ENCODE results near the gene TLN1. TPM values are rescaled to one million over a fixed set of nuclear protein-coding genes. Genes with fewer than 3 reads are reported as not detected.

TLN1 gene
- total and polyA plus RNA-seq, 5 donors, result 171 to 375 (median 282) TPM

DNA sequence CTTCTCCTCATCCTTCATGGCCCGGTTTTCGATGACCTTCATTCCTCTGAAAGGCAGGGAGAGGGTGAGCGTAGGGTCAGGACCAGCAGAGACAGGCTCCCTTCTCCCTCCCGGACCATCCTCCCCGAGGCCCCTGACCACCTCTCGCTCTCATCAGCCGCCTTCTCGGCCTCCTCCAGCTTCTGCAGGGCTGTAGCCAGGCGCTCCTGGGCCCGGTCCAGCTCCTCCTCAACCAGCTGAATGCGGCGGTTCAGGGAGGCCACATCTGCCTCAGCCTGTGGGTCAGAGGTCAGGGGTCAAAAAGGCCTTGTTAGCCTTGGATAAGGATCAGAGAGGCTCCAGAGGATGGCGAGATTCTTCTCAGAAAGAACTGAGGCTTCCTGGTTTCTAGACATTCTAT lies 46.5 kb downstream of the TLN1 start:
- ATAC-seq, result no peak

DNA sequence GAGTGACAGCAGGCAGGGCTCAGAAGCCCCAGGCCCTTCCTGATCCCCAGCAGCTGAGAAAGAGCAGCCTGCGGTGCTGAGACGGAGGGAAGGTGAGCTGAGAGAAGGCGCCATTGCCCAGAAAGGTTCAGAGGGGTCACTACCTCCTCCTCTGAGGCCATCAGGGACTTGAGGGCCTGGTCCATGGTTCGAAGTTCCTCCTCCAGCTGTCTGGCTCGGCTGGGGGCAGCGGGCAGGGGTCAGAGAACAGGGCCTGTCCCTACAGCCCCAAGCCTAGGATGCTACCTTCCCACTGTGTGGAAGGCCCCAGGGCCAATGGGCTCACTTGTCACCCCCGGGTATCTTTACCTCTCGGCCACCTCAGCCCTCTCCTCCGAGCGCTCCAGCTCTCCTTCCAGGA lies 47.1 kb downstream of the TLN1 start:
- ATAC-seq (no peak), DNase-seq (peak in 1 of 3 donors; percentile 44)
- WGBS, result 90% methylated on average over 10 of the region's 10 CpGs
- H3K27ac ChIP-seq (ENCODE audit: low read length), result peak overlapping the region; percentile 28
- intact Hi-C loops (cut with DNase I), result no loop called here
- H3K4me1 ChIP-seq (ENCODE audit: control insufficient read depth, insufficient read depth, low read length), result peaks cover 2% of the 10 kb centered on the region
- H3K4me3 ChIP-seq (ENCODE audit: low read length), result no peak overlapping the region
- H3K27me3 ChIP-seq (ENCODE audit: control insufficient read depth, insufficient read depth), result no peaks in the 10 kb centered on the region
- H3K9me3 ChIP-seq (ENCODE audit: control insufficient read depth, low read length), result no peaks in the 10 kb centered on the region

More for the DNA sequence above, 46.5 kb downstream of the TLN1 start:
- H3K9me3 ChIP-seq (ENCODE audit: control insufficient read depth, low read length), result no peaks in the 10 kb centered on the region
- H3K4me1 ChIP-seq (ENCODE audit: control insufficient read depth, insufficient read depth, low read length), result peaks cover 2% of the 10 kb centered on the region
- no peak overlapping the region for H3K27ac ChIP-seq (ENCODE audit: low read length)
- no peak overlapping the region for H3K4me3 ChIP-seq (ENCODE audit: low read length)
- H3K27me3 ChIP-seq (ENCODE audit: control insufficient read depth, insufficient read depth), result no peaks in the 10 kb centered on the region
- DNase-seq, result peak in 1 of 3 donors; percentile 52
- intact Hi-C loops (cut with DNase I), result no loop called here
- 66% methylated on average over 13 of the region's 13 CpGs for WGBS

GRCh38 chr9:35683323-35683722 lies 48.7 kb downstream of the TLN1 start:
- WGBS, result 55% methylated on average over 2 of the region's 2 CpGs
- Histone ChIP-seq H3K4me1 (ENCODE audit: control insufficient read depth, insufficient read depth, low read length) (peaks cover 2% of the 10 kb centered on the region), H3K27ac (ENCODE audit: low read length) (no peak overlapping the region), H3K9me3 (ENCODE audit: control insufficient read depth, low read length) (no peaks in the 10 kb centered on the region), H3K27me3 (ENCODE audit: control insufficient read depth, insufficient read depth) (no peaks in the 10 kb centered on the region), H3K4me3 (ENCODE audit: low read length) (no peak overlapping the region)
- DNase-seq (no peak), ATAC-seq (no peak)
- intact Hi-C loops (cut with DNase I), result no loop called here

DNA sequence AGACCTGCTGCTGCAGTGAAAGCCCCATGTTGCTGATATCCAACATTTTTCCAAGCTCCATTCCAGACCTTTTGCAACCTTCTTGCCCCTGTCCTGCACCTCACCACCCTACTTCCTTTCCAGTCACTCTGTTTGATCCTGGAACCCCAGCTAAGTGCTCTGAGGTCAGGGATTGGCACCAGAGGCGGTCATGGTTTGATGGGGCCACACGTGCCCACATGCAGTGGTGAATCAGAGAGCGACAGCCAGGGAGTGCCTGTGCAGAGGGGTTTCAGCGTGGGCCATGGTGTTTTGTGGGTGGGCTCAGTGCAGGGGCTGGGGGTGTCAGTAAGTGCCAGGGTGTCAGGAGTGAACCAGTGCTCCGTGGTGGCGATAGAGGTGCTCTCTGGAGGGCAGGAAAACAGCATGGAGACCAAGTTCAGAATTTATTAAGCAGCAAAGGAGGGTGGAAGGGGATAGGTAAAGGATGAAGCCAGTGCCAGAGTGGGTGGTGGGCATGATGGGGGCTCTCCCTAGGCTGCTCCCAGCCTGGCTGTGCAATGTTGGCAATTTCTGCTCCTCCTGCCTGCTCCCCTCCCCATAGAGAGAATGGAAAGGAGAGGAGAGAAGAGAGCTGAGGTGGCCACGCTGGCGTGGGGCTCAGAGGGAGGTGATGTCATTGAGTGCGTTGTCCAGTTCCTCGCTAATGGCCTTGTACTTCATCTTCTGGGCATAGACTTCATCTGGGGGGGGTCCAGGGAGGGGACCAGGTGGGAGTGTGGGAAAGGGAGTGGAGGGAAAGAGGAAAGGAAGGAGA lies 49.3 kb downstream of the TLN1 start:
- no peaks in the 10 kb centered on the region for H3K9me3 ChIP-seq (ENCODE audit: control insufficient read depth, low read length)
- no peak overlapping the region for H3K4me3 ChIP-seq (ENCODE audit: low read length)
- H3K4me1 ChIP-seq (ENCODE audit: control insufficient read depth, insufficient read depth, low read length), result peaks cover 2% of the 10 kb centered on the region
- ATAC-seq (no peak), DNase-seq (peak in 1 of 3 donors; percentile 18)
- intact Hi-C loops (cut with DNase I), result no loop called here
- WGBS, result 82% methylated on average over 10 of the region's 10 CpGs
- H3K27ac ChIP-seq (ENCODE audit: low read length), result no peak overlapping the region
- no peaks in the 10 kb centered on the region for H3K27me3 ChIP-seq (ENCODE audit: control insufficient read depth, insufficient read depth)

- Histone ChIP-seq H3K4me1 (ENCODE audit: control insufficient read depth, insufficient read depth, low read length) (peaks cover 2% of the 10 kb centered on the region), H3K27me3 (ENCODE audit: control insufficient read depth, insufficient read depth) (no peaks in the 10 kb centered on the region), H3K27ac (ENCODE audit: low read length) (no peak overlapping the region), H3K4me3 (ENCODE audit: low read length) (no peak overlapping the region), H3K9me3 (ENCODE audit: control insufficient read depth, low read length) (no peaks in the 10 kb centered on the region)
- ATAC-seq (peak in 1 of 2 donors; percentile 4), DNase-seq (peak in 1 of 3 donors; percentile 38)
- WGBS, result 64% methylated on average over 6 of the region's 6 CpGs
- intact Hi-C loops (cut with DNase I), result no loop called here
These were observed 49.9 kb downstream of the TLN1 start for GRCh38 chr9:35682051-35682450.

DNA sequence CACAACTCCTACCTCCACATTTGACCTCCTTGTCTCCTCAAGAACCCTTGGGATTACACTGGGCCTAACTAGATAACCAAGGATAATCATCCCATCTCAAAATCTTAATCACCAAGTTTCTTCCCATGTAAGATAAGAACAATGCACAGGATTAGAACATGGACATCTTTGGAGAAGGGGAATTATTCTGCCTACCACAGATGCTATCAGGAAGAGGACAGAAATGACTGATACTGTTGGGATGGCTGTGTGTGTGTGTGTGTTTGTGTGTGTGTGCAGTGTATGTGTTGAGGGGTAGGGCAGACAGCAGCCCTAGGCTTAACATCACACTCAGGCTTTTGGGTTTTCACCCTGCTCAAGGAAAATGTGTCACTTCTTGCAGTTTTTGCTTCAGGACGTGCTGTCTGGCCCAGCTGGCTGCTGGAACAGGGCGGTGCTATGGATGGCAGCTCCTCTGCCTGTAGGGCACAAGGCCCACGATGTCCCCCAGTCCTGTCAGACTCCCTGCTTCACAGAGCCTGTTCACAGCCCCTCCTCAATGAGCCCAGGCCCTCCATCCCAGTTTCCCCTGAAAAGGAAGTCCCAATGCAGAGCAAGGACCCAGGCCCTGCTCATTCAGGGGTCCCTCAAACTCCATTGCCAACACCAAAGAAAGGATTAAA lies 50.5 kb downstream of the TLN1 start:
- DNase-seq (peak in 1 of 3 donors; percentile 18), ATAC-seq (no peak)
- peaks cover 3% of the 10 kb centered on the region for H3K4me1 ChIP-seq (ENCODE audit: control insufficient read depth, insufficient read depth, low read length)
- intact Hi-C loops (cut with DNase I), result no loop called here
- H3K9me3 ChIP-seq (ENCODE audit: control insufficient read depth, low read length), result no peaks in the 10 kb centered on the region
- no peak overlapping the region for H3K4me3 ChIP-seq (ENCODE audit: low read length)
- H3K27me3 ChIP-seq (ENCODE audit: control insufficient read depth, insufficient read depth), result no peaks in the 10 kb centered on the region
- H3K27ac ChIP-seq (ENCODE audit: low read length), result no peak overlapping the region
- WGBS, result 61% methylated on average over 3 of the region's 3 CpGs

DNA sequence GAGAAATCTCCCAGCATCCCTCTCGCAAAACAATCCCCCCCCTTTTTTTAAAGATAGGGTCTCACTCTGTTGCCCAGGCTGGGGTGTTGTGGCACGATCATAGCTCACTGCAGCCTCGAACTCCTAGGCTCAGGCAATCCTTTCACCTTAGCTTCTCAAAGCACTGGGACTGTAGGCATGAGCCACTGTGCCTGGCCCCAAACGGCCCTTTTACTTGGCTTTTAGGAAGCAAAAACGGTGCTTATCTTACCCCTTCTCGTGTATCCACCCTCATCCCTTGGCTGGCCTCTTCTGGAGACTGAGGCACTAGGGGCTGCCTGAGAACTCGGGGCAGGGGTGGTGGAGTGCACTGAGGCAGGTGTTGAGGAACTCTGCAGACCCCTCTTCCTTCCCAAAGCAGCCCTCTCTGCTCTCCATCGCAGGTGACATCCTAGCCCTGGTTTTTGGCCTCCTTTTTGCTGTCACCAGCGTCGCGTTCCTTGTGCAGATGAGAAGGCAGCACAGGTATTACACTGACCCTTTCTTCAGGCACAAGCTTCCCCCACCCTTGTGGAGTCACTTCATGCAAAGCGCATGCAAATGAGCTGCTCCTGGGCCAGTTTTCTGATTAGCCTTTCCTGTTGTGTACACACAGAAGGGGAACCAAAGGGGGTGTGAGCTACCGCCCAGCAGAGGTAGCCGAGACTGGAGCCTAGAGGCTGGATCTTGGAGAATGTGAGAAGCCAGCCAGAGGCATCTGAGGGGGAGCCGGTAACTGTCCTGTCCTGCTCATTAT lies 51.5 kb downstream of the TLN1 start:
- Histone ChIP-seq H3K27ac (ENCODE audit: low read length) (no peak overlapping the region), H3K4me1 (ENCODE audit: control insufficient read depth, insufficient read depth, low read length) (peaks cover 8% of the 10 kb centered on the region), H3K27me3 (ENCODE audit: control insufficient read depth, insufficient read depth) (no peaks in the 10 kb centered on the region), H3K9me3 (ENCODE audit: control insufficient read depth, low read length) (no peaks in the 10 kb centered on the region), H3K4me3 (ENCODE audit: low read length) (no peak overlapping the region)
- DNase-seq, result peak in 1 of 3 donors; percentile 15
- 38% methylated on average over 15 of the region's 15 CpGs for WGBS
- intact Hi-C loops (cut with DNase I), result no loop called here
- no peak for ATAC-seq

GRCh38 chr9:35679766-35680330 lies 52.1 kb downstream of the TLN1 start:
- DNase-seq (peak in 1 of 3 donors; percentile 32), ATAC-seq (no peak)
- H3K4me1 ChIP-seq (ENCODE audit: control insufficient read depth, insufficient read depth, low read length), result peaks cover 6% of the 10 kb centered on the region
- no peaks in the 10 kb centered on the region for H3K9me3 ChIP-seq (ENCODE audit: control insufficient read depth, low read length)
- no peak overlapping the region for H3K4me3 ChIP-seq (ENCODE audit: low read length)
- no peaks in the 10 kb centered on the region for H3K27me3 ChIP-seq (ENCODE audit: control insufficient read depth, insufficient read depth)
- WGBS, result 81% methylated on average over 8 of the region's 8 CpGs
- H3K27ac ChIP-seq (ENCODE audit: low read length), result no peak overlapping the region
- intact Hi-C loops (cut with DNase I), result no loop called here

GRCh38 chr9:35679091-35679490 lies 52.9 kb downstream of the TLN1 start:
- WGBS, result 96% methylated on average over 5 of the region's 5 CpGs
- H3K27ac ChIP-seq (ENCODE audit: low read length), result no peak overlapping the region
- no peak overlapping the region for H3K4me3 ChIP-seq (ENCODE audit: low read length)
- no peaks in the 10 kb centered on the region for H3K9me3 ChIP-seq (ENCODE audit: control insufficient read depth, low read length)
- intact Hi-C loops (cut with DNase I), result no loop called here
- peaks cover 6% of the 10 kb centered on the region for H3K4me1 ChIP-seq (ENCODE audit: control insufficient read depth, insufficient read depth, low read length)
- peak in 1 of 3 donors; percentile 7 for DNase-seq
- no peak for ATAC-seq
- no peaks in the 10 kb centered on the region for H3K27me3 ChIP-seq (ENCODE audit: control insufficient read depth, insufficient read depth)

DNA sequence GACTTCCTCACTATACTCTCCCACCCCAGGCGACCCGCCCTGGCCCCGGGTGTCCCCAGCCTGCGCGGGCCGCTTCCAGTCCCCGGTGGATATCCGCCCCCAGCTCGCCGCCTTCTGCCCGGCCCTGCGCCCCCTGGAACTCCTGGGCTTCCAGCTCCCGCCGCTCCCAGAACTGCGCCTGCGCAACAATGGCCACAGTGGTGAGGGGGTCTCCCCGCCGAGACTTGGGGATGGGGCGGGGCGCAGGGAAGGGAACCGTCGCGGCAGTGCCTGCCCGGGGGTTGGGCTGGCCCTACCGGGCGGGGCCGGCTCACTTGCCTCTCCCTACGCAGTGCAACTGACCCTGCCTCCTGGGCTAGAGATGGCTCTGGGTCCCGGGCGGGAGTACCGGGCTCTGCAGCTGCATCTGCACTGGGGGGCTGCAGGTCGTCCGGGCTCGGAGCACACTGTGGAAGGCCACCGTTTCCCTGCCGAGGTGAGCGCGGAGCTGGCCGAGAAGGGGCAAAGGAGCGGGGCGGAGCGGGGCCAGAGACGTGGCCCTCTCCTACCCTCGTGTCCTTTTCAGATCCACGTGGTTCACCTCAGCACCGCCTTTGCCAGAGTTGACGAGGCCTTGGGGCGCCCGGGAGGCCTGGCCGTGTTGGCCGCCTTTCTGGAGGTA lies 56.1 kb downstream of the TLN1 start:
- Histone ChIP-seq H3K4me3 (ENCODE audit: low read length) (peak overlapping the region; percentile 44), H3K27ac (ENCODE audit: low read length) (no peak overlapping the region), H3K9me3 (ENCODE audit: control insufficient read depth, low read length) (no peaks in the 10 kb centered on the region), H3K4me1 (ENCODE audit: control insufficient read depth, insufficient read depth, low read length) (peaks cover 6% of the 10 kb centered on the region), H3K27me3 (ENCODE audit: control insufficient read depth, insufficient read depth) (no peaks in the 10 kb centered on the region)
- intact Hi-C loops (cut with DNase I), result no loop called here
- WGBS, result 5% methylated on average over 51 of the region's 51 CpGs
- peak; percentile 57 to 84 (median 84) for DNase-seq
- ATAC-seq, result peak; percentile 67 to 73

Data from right cardiac atrium (tissue), 5 donors.